HEK293 (cell line): Measurements from ENCODE around the gene RHBDF2.
A peak's percentile ranks its signal among the peaks of the same experiment; 100 is the strongest.
"Not testable (repeated sequence)": the region's sequence is repeated elsewhere in the genome, so short reads cannot be mapped to it uniquely, and the experiment has no call there.

ENCODE experiments used
- CTCF ChIA-PET: fragments of 350-600 bp; formaldehyde crosslinking; extraction: SDS; loops from one replicate; lab custom pipeline; 2021; ENCODE audit warnings: antibody characterized with exemption; lab: Yijun Ruan, JAX
- POLR2A ChIA-PET: fragments of 300-600 bp; formaldehyde crosslinking; extraction: SDS; loops from one replicate; lab custom pipeline; 2020; ENCODE audit warnings: antibody characterized with exemption, inconsistent platforms; lab: Yijun Ruan, JAX
- H3K27ac ChIP-seq: fragments of 200-500 bp; sonication (Bioruptor generic); 2 replicates; pipeline ENCODE4 v1.5.1; 2014; ENCODE audit warnings: low read depth, low read length, control low read depth, inconsistent platforms; ENCODE audit errors: extremely low read depth
- H3K36me3 ChIP-seq, 2 experiments: fragments of 200-500 bp in 1 of 2; sonication (Bioruptor generic) in 1 of 2; 1 replicate in 1 of 2; 2 replicates in 1 of 2; pipeline ENCODE4 v1.5.1; 2014 to 2017; ENCODE audit warnings: inconsistent platforms in 2 of 2, low read length in 2 of 2; ENCODE audit not compliant: control insufficient read depth in 2 of 2, insufficient read depth in 1 of 2
- H3K4me1 ChIP-seq: fragments of 200-500 bp; sonication (Bioruptor generic); 2 replicates; pipeline ENCODE4 v1.5.1; 2014; ENCODE audit warnings: mild to moderate bottlenecking, low read length, inconsistent platforms; ENCODE audit not compliant: control insufficient read depth, insufficient read depth
- H3K4me3 ChIP-seq: 2 replicates; pipeline ENCODE4 v1.5.1; 2011; ENCODE audit warnings: low read depth, mild to moderate bottlenecking, control low read depth, low read length, moderate library complexity
- H3K9me3 ChIP-seq: fragments of 200-500 bp; sonication (Bioruptor generic); 2 replicates; pipeline ENCODE4 v1.5.1; 2014; ENCODE audit warnings: low read depth, low read length, inconsistent platforms; ENCODE audit not compliant: control insufficient read depth, insufficient read depth
- EGR2 ChIP-seq: fragments of 450-650 bp; formaldehyde crosslinking; IDR thresholded peaks from 2 replicates; pipeline ENCODE4 v1.5.1; 2016; ENCODE audit warnings: low read depth, missing biosample characterization, missing genetic modification characterization
- GLIS1 ChIP-seq: fragments of 450-650 bp; formaldehyde crosslinking; IDR thresholded peaks from 2 replicates; pipeline ENCODE4 v1.5.1; 2016; ENCODE audit warnings: missing biosample characterization, missing genetic modification characterization
- GLIS2 ChIP-seq: fragments of 450-650 bp; formaldehyde crosslinking; IDR thresholded peaks from 2 replicates; pipeline ENCODE4 v1.5.1; 2016; ENCODE audit warnings: missing biosample characterization, missing genetic modification characterization
- MZF1 ChIP-seq: fragments of 450-650 bp; formaldehyde crosslinking; IDR thresholded peaks from 2 replicates; pipeline ENCODE4 v1.5.1; 2017; ENCODE audit warnings: missing biosample characterization, missing genetic modification characterization, borderline replicate concordance
- PRDM10 ChIP-seq: fragments of 450-650 bp; formaldehyde crosslinking; IDR thresholded peaks from 2 replicates; pipeline ENCODE4 v1.5.1; 2016; ENCODE audit warnings: missing biosample characterization, missing genetic modification characterization
- SP2 ChIP-seq: fragments of 450-650 bp; formaldehyde crosslinking; IDR thresholded peaks from 2 replicates; pipeline ENCODE4 v1.5.1; 2016; ENCODE audit warnings: missing biosample characterization, missing genetic modification characterization
- ZBTB7A ChIP-seq: fragments of 450-650 bp; formaldehyde crosslinking; IDR thresholded peaks from 2 replicates; pipeline ENCODE4 v1.5.1; 2016; ENCODE audit warnings: low read depth, missing biosample characterization, missing genetic modification characterization
- ZFHX2 ChIP-seq: fragments of 450-650 bp; formaldehyde crosslinking; conservative IDR thresholded peaks from 2 replicates; pipeline ENCODE4 v1.5.1; 2016; ENCODE audit warnings: missing biosample characterization, missing genetic modification characterization
- ZFP69B ChIP-seq: fragments of 450-650 bp; formaldehyde crosslinking; IDR thresholded peaks from 2 replicates; pipeline ENCODE4 v1.5.1; 2016; ENCODE audit warnings: missing biosample characterization, missing genetic modification characterization
- ZIC2 ChIP-seq: fragments of 450-650 bp; formaldehyde crosslinking; IDR thresholded peaks from 2 replicates; pipeline ENCODE4 v1.5.1; 2016; ENCODE audit warnings: missing biosample characterization, missing genetic modification characterization
- ZNF174 ChIP-seq: fragments of 450-650 bp; formaldehyde crosslinking; IDR thresholded peaks from 2 replicates; pipeline ENCODE4 v1.5.0; 2017; ENCODE audit warnings: missing biosample characterization, mild to moderate bottlenecking, missing genetic modification characterization
- ZNF175 ChIP-seq: fragments of 450-650 bp; formaldehyde crosslinking; IDR thresholded peaks from 2 replicates; pipeline ENCODE4 v1.5.1; 2016; ENCODE audit warnings: missing biosample characterization, missing genetic modification characterization
- ZNF184 ChIP-seq: fragments of 450-650 bp; IDR thresholded peaks from 2 replicates; pipeline ENCODE4 v1.5.1; 2018; ENCODE audit warnings: missing biosample characterization, mild to moderate bottlenecking, missing genetic modification characterization
- ZNF521 ChIP-seq: fragments of 450-650 bp; formaldehyde crosslinking; IDR thresholded peaks from 2 replicates; pipeline ENCODE4 v1.5.1; 2017; ENCODE audit warnings: missing biosample characterization, mild to moderate bottlenecking, missing genetic modification characterization
- ZNF548 ChIP-seq: fragments of 450-650 bp; formaldehyde crosslinking; IDR thresholded peaks from 2 replicates; pipeline ENCODE4 v1.5.1; 2016; ENCODE audit warnings: missing biosample characterization, missing genetic modification characterization
- ZNF596 ChIP-seq: fragments of 450-650 bp; IDR thresholded peaks from 2 replicates; pipeline ENCODE4 v1.5.0; 2018; ENCODE audit warnings: missing biosample characterization, mild to moderate bottlenecking, missing genetic modification characterization, moderate library complexity
- ZNF600 ChIP-seq: fragments of 450-650 bp; formaldehyde crosslinking; IDR thresholded peaks from 2 replicates; pipeline ENCODE4 v1.5.1; 2016; ENCODE audit warnings: missing biosample characterization, missing genetic modification characterization
- ZNF624 ChIP-seq: fragments of 450-650 bp; formaldehyde crosslinking; IDR thresholded peaks from 2 replicates; pipeline ENCODE4 v1.5.1; 2017; ENCODE audit warnings: missing biosample characterization, missing genetic modification characterization
- ZNF629 ChIP-seq: fragments of 450-650 bp; formaldehyde crosslinking; IDR thresholded peaks from 2 replicates; pipeline ENCODE4 v1.5.1; 2017; ENCODE audit warnings: missing biosample characterization, missing genetic modification characterization
- TF ChIP-seq, protein P1 (sequence below): fragments of 450-650 bp; formaldehyde crosslinking; IDR thresholded peaks from 2 replicates; pipeline ENCODE4 v1.5.1; 2016; ENCODE audit warnings: missing biosample characterization, missing genetic modification characterization
- TF ChIP-seq, protein P2 (sequence below): fragments of 450-650 bp; formaldehyde crosslinking; IDR thresholded peaks from 2 replicates; pipeline ENCODE4 v1.5.1; 2016; ENCODE audit warnings: missing biosample characterization, missing genetic modification characterization
- TF ChIP-seq, protein P3 (sequence below): fragments of 450-650 bp; formaldehyde crosslinking; IDR thresholded peaks from 2 replicates; pipeline ENCODE4 v1.5.1; 2016; ENCODE audit warnings: missing biosample characterization, missing genetic modification characterization
- TF ChIP-seq, protein P4 (sequence below): fragments of 450-650 bp; IDR thresholded peaks from 2 replicates; pipeline ENCODE4 v1.5.1; 2018; ENCODE audit warnings: missing biosample characterization, missing genetic modification characterization

Gene RHBDF2

GRCh38 chr17:76527430-76528111, 26.3 kb upstream of the RHBDF2 start:
- peaks cover 16% of the 10 kb centered on the region for H3K4me1 ChIP-seq
- H3K36me3 ChIP-seq = no peaks in the 10 kb centered on the region
- no peaks in the 10 kb centered on the region for H3K9me3 ChIP-seq
- TF ChIP-seq PRDM10 (tag by site-specific recombination) (peak; percentile 34; the same call in 1 of the 2 replicates), MZF1 (no peak), GLIS2 (tag by site-specific recombination) (peak; percentile 78), ZNF174 (tag by site-specific recombination) (no peak), ZNF629 (no peak), ZNF184 (tag by site-specific recombination) (no peak), ZFHX2 (peak; percentile 40), ZIC2 (tag by site-specific recombination) (peak; percentile 50), ZNF548 (tag by site-specific recombination) (no peak), ZNF624 (tag by site-specific recombination) (no peak), GLIS1 (tag by site-specific recombination) (peak; percentile 81), EGR2 (peak; percentile 43; the same call in 1 of the 2 replicates), ZNF175 (tag by site-specific recombination) (no peak), ZNF600 (tag by site-specific recombination) (no peak), ZFP69B (tag by site-specific recombination) (no peak), ZNF596 (no peak), SP2 (tag by site-specific recombination) (peak; percentile 33), ZBTB7A (tag by site-specific recombination) (no peak), ZNF521 (tag by site-specific recombination) (no peak)
- TF ChIP-seq, protein P1, sequence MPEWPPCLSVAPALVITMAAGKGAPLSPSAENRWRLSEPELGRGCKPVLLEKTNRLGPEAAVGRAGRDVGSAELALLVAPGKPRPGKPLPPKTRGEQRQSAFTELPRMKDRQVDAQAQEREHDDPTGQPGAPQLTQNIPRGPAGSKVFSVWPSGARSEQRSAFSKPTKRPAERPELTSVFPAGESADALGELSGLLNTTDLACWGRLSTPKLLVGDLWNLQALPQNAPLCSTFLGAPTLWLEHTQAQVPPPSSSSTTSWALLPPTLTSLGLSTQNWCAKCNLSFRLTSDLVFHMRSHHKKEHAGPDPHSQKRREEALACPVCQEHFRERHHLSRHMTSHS = no peak
- TF ChIP-seq, protein P2, sequence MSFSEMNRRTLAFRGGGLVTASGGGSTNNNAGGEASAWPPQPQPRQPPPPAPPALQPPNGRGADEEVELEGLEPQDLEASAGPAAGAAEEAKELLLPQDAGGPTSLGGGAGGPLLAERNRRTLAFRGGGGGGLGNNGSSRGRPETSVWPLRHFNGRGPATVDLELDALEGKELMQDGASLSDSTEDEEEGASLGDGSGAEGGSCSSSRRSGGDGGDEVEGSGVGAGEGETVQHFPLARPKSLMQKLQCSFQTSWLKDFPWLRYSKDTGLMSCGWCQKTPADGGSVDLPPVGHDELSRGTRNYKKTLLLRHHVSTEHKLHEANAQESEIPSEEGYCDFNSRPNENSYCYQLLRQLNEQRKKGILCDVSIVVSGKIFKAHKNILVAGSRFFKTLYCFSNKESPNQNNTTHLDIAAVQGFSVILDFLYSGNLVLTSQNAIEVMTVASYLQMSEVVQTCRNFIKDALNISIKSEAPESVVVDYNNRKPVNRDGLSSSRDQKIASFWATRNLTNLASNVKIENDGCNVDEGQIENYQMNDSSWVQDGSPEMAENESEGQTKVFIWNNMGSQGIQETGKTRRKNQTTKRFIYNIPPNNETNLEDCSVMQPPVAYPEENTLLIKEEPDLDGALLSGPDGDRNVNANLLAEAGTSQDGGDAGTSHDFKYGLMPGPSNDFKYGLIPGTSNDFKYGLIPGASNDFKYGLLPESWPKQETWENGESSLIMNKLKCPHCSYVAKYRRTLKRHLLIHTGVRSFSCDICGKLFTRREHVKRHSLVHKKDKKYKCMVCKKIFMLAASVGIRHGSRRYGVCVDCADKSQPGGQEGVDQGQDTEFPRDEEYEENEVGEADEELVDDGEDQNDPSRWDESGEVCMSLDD (tag by site-specific recombination) = peak; percentile 46; the same call in 1 of the 2 replicates
- TF ChIP-seq, protein P3, sequence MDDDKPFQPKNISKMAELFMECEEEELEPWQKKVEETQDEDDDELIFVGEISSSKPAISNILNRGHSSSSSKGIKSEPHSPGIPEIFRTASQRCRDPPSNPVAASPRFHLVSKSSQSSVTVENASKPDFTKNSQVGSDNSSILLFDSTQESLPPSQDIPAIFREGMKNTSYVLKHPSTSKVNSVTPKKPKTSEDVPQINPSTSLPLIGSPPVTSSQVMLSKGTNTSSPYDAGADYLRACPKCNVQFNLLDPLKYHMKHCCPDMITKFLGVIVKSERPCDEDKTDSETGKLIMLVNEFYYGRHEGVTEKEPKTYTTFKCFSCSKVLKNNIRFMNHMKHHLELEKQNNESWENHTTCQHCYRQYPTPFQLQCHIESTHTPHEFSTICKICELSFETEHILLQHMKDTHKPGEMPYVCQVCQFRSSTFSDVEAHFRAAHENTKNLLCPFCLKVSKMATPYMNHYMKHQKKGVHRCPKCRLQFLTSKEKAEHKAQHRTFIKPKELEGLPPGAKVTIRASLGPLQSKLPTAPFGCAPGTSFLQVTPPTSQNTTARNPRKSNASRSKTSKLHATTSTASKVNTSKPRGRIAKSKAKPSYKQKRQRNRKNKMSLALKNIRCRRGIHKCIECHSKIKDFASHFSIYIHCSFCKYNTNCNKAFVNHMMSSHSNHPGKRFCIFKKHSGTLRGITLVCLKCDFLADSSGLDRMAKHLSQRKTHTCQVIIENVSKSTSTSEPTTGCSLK = no peak
- TF ChIP-seq, protein P4, sequence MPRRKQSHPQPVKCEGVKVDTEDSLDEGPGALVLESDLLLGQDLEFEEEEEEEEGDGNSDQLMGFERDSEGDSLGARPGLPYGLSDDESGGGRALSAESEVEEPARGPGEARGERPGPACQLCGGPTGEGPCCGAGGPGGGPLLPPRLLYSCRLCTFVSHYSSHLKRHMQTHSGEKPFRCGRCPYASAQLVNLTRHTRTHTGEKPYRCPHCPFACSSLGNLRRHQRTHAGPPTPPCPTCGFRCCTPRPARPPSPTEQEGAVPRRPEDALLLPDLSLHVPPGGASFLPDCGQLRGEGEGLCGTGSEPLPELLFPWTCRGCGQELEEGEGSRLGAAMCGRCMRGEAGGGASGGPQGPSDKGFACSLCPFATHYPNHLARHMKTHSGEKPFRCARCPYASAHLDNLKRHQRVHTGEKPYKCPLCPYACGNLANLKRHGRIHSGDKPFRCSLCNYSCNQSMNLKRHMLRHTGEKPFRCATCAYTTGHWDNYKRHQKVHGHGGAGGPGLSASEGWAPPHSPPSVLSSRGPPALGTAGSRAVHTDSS = peak; percentile 91
- ChIA-PET POLR2A (interaction anchor here (0.6 to 2.0 kb wide), 4 partner anchors 13 to 157 kb away, joined by 3 to 5 read pairs (median 3); no protein-coding TSS in a partner anchor), CTCF (interaction anchor here (0.6 to 2.4 kb wide), 11 partner anchors 12 to 224 kb away, joined by 3 to 21 read pairs (median 5); partner anchors contain the start of gene PRCD)
- no peak overlapping the region for H3K27ac ChIP-seq
- no peak overlapping the region for H3K4me3 ChIP-seq

DNA sequence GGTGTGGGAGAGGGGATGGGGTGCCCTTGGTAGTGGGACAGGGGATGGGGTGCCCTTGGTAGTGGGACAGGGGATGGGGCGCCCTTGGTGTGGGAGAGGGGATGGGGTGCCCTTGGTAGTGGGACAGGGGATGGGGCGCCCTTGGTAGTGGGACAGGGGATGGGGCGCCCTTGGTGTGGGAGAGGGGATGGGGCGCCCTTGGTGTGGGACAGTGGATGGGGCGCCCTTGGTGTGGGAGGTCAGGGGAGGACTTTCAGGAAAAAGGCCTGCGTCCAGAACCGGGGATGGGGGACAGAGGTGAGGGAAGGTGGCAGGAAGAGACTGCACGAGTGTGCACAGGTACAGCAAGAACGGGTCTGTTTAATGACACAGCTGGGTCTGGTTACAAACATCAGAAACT, 25.8 kb upstream of the RHBDF2 start:
- H3K4me3 ChIP-seq, H3K36me3 ChIP-seq, H3K27ac ChIP-seq, H3K9me3 ChIP-seq: not testable (repeated sequence)
- ChIA-PET POLR2A (interaction anchor here (2.0 kb wide), 1 partner anchor 30 kb away, joined by 5 read pairs; no protein-coding TSS in a partner anchor), CTCF (interaction anchor here (1.2 to 2.4 kb wide), 2 partner anchors 19 to 60 kb away, joined by 4 to 21 read pairs; no protein-coding TSS in a partner anchor)
- peaks cover 16% of the 10 kb centered on the region for H3K4me1 ChIP-seq
